ENCODE measurements around the gene DTX3. TPM values are rescaled to one million over a fixed set of nuclear protein-coding genes. Genes with fewer than 3 reads are reported as not detected.

Gene DTX3
- total RNA-seq, 3 donors from 2014 or later: 4.3 to 65.5 (median 7.0) TPM

GRCh38 chr12:57658890-57659289, 54.3 kb downstream of the DTX3 start:
- no peak for ATAC-seq
- Histone ChIP-seq H3K9me3 (no peaks in the 10 kb centered on the region), H3K4me3 (no peak overlapping the region), H3K4me1 (ENCODE audit: low read depth) (no peaks in the 10 kb centered on the region), H3K36me3 (ENCODE audit: low read depth) (no peaks in the 10 kb centered on the region)
- DNase-seq: no peak
- TF ChIP-seq, protein P1, sequence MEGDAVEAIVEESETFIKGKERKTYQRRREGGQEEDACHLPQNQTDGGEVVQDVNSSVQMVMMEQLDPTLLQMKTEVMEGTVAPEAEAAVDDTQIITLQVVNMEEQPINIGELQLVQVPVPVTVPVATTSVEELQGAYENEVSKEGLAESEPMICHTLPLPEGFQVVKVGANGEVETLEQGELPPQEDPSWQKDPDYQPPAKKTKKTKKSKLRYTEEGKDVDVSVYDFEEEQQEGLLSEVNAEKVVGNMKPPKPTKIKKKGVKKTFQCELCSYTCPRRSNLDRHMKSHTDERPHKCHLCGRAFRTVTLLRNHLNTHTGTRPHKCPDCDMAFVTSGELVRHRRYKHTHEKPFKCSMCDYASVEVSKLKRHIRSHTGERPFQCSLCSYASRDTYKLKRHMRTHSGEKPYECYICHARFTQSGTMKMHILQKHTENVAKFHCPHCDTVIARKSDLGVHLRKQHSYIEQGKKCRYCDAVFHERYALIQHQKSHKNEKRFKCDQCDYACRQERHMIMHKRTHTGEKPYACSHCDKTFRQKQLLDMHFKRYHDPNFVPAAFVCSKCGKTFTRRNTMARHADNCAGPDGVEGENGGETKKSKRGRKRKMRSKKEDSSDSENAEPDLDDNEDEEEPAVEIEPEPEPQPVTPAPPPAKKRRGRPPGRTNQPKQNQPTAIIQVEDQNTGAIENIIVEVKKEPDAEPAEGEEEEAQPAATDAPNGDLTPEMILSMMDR (IDR thresholded peaks at IDR 0.05): no peak
- intact Hi-C loops (cut with DNase I, micrococcal nuclease): no loop called here

Other genes with a start within 250 kb of the DTX3 start
- 10 to 100 TPM; 43.9 to 80.8 (median 80.6) TPM for gene R3HDM2, start 173.8 kb upstream of the DTX3 start, total RNA-seq
- gene INHBC, start 170.0 kb upstream of the DTX3 start, total RNA-seq: not detected
- not detected for gene INHBE, start 149.5 kb upstream of the DTX3 start, total RNA-seq
- 1 to 10 TPM in 2 of 3 donors, under 1 TPM in 1; 0.46 to 2.0 (median 1.9) TPM for gene GLI1, start 145.0 kb upstream of the DTX3 start, total RNA-seq
- 10 to 100 TPM in 2 of 3 donors, 1 to 10 TPM in 1; 8.8 to 18.5 (median 15.0) TPM for gene ARHGAP9, start 125.0 kb upstream of the DTX3 start, total RNA-seq
- gene MARS1, start 116.8 kb upstream of the DTX3 start, total RNA-seq: 100 to 1,000 TPM in 1 of 3 donors, 10 to 100 TPM in 2; 63.7 to 117 (median 94.7) TPM
- 10 to 100 TPM; 14.1 to 36.4 (median 19.1) TPM for gene DDIT3, start 84.3 kb upstream of the DTX3 start, total RNA-seq
- 100 to 1,000 TPM; 116 to 137 (median 120) TPM for gene MBD6, start 82.0 kb upstream of the DTX3 start, total RNA-seq
- 100 to 1,000 TPM; 138 to 140 (median 140) TPM for gene DCTN2, start 57.6 kb upstream of the DTX3 start, total RNA-seq
- gene KIF5A, start 54.8 kb upstream of the DTX3 start, total RNA-seq: 1 to 10 TPM in 2 of 3 donors, under 1 TPM in 1; 0.61 to 9.1 (median 1.2) TPM
- gene PIP4K2C, start 13.6 kb upstream of the DTX3 start, total RNA-seq: 10 to 100 TPM; 39.0 to 55.5 (median 54.2) TPM
- gene ARHGEF25, start 6.6 kb downstream of the DTX3 start, total RNA-seq: 100 to 1,000 TPM in 1 of 3 donors, 10 to 100 TPM in 1, 1 to 10 TPM in 1; 5.0 to 129 (median 11.0) TPM
- gene B4GALNT1, start 28.4 kb downstream of the DTX3 start, total RNA-seq: 1 to 10 TPM in 1 of 3 donors, under 1 TPM in 2; 0.64 to 2.2 (median 0.65) TPM
- 100 to 1,000 TPM; 230 to 282 (median 282) TPM for gene OS9, start 89.3 kb downstream of the DTX3 start, total RNA-seq
- 1 to 10 TPM; 1.3 to 2.7 (median 2.2) TPM for gene AGAP2, start 133.9 kb downstream of the DTX3 start, total RNA-seq
- gene TSPAN31, start 140.2 kb downstream of the DTX3 start, total RNA-seq: 10 to 100 TPM; 29.2 to 39.8 (median 30.5) TPM
- 10 to 100 TPM; 41.4 to 62.7 (median 60.2) TPM for gene CDK4, start 147.5 kb downstream of the DTX3 start, total RNA-seq
- gene MARCHF9, start 150.3 kb downstream of the DTX3 start, total RNA-seq: 10 to 100 TPM; 10.5 to 15.1 (median 11.7) TPM
- gene CYP27B1, start 162.3 kb downstream of the DTX3 start, total RNA-seq: 1 to 10 TPM; 1.2 to 2.1 (median 1.4) TPM
- gene METTL1, start 167.3 kb downstream of the DTX3 start, total RNA-seq: 10 to 100 TPM; 10.1 to 15.3 (median 10.6) TPM
- 1 to 10 TPM; 5.3 to 7.3 (median 6.2) TPM for gene EEF1AKMT3, start 167.8 kb downstream of the DTX3 start, total RNA-seq
- 10 to 100 TPM; 26.1 to 32.9 (median 29.0) TPM for gene TSFM, start 178.0 kb downstream of the DTX3 start, total RNA-seq
- gene AVIL, start 213.9 kb downstream of the DTX3 start, total RNA-seq: 10 to 100 TPM; 12.2 to 13.6 (median 13.3) TPM
- 100 to 1,000 TPM; 220 to 339 (median 256) TPM for gene CTDSP2, start 241.9 kb downstream of the DTX3 start, total RNA-seq